Measurements from ENCODE around the gene PLXDC2. TPM values are rescaled to one million over a fixed set of nuclear protein-coding genes. Genes with fewer than 3 reads are reported as not detected.

Gene PLXDC2
- total RNA-seq, 2 donors from 2014 or later, result 19.5 to 26.4 TPM

- 48% methylated on average over 2 of the region's 2 CpGs; no CpG with 5 or more reads in 1 of the 2 experiments for WGBS, 2 experiments (ENCODE audit: insufficient coverage in 1 of 2, insufficient read length in 1 of 2)
- H3K4me1 Mint-ChIP-seq, result peaks cover 8% of the 10 kb centered on the region
- H3K4me3 ChIP-seq (ENCODE audit: low read length), result no peak overlapping the region
- H3K9ac ChIP-seq (ENCODE audit: extremely low read depth, low read length, poor library complexity, severe bottlenecking), result no peak overlapping the region
- DNase-seq, result no peak
- peaks cover 10% of the 10 kb centered on the region for H3K4me1 ChIP-seq (ENCODE audit: control insufficient read depth, insufficient read depth, low read length)
- no peaks in the 10 kb centered on the region for H3K9me3 Mint-ChIP-seq
- no peak overlapping the region for H3K4me3 Mint-ChIP-seq
- no peaks in the 10 kb centered on the region for H3K27me3 ChIP-seq (ENCODE audit: control insufficient read depth, insufficient read depth, low read length, poor library complexity, severe bottlenecking)
- H3K36me3 ChIP-seq (ENCODE audit: control insufficient read depth, insufficient read depth, low read length), result no peaks in the 10 kb centered on the region
- TF ChIP-seq, protein P1, sequence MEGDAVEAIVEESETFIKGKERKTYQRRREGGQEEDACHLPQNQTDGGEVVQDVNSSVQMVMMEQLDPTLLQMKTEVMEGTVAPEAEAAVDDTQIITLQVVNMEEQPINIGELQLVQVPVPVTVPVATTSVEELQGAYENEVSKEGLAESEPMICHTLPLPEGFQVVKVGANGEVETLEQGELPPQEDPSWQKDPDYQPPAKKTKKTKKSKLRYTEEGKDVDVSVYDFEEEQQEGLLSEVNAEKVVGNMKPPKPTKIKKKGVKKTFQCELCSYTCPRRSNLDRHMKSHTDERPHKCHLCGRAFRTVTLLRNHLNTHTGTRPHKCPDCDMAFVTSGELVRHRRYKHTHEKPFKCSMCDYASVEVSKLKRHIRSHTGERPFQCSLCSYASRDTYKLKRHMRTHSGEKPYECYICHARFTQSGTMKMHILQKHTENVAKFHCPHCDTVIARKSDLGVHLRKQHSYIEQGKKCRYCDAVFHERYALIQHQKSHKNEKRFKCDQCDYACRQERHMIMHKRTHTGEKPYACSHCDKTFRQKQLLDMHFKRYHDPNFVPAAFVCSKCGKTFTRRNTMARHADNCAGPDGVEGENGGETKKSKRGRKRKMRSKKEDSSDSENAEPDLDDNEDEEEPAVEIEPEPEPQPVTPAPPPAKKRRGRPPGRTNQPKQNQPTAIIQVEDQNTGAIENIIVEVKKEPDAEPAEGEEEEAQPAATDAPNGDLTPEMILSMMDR (conservative IDR thresholded peaks at IDR 0.05), result no peak
- no peaks in the 10 kb centered on the region for H3K27me3 Mint-ChIP-seq (ENCODE audit: insufficient read depth)
- H3K36me3 Mint-ChIP-seq (ENCODE audit: low read depth), result no peaks in the 10 kb centered on the region
- no peak overlapping the region for H3K27ac ChIP-seq (ENCODE audit: low read depth, low read length)
- no peaks in the 10 kb centered on the region for H3K9me3 ChIP-seq (ENCODE audit: control insufficient read depth, low read length)
- H3K27ac Mint-ChIP-seq, result no peak overlapping the region
These were observed 456.4 kb downstream of the PLXDC2 start for GRCh38 chr10:20272608-20273007.

DNA sequence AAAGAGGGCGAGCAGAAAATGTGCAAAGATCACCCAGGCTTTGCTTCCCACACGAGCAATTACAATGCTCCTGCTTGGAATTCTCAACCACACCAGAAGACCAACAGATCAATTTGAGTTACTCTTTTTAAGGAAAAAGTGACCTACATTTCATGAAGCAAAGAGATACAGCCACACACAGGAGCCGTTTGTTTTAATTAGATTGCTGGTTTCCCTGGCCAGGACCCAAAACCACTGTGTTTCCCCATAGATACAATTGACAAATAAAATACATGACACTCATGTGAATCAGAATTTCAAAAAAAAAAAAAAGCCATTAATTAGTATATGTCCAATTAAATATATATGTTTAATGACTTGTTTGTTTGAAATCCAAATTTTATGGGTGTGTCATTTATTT lies 458.3 kb downstream of the PLXDC2 start:
- Mint-ChIP-seq H3K27ac (no peak overlapping the region), H3K36me3 (ENCODE audit: low read depth) (no peaks in the 10 kb centered on the region)
- WGBS, 2 experiments (ENCODE audit: insufficient coverage in 1 of 2, insufficient read length in 1 of 2), result 95 to 100% methylated on average over 1 to 3 of the region's 3 CpGs

DNA sequence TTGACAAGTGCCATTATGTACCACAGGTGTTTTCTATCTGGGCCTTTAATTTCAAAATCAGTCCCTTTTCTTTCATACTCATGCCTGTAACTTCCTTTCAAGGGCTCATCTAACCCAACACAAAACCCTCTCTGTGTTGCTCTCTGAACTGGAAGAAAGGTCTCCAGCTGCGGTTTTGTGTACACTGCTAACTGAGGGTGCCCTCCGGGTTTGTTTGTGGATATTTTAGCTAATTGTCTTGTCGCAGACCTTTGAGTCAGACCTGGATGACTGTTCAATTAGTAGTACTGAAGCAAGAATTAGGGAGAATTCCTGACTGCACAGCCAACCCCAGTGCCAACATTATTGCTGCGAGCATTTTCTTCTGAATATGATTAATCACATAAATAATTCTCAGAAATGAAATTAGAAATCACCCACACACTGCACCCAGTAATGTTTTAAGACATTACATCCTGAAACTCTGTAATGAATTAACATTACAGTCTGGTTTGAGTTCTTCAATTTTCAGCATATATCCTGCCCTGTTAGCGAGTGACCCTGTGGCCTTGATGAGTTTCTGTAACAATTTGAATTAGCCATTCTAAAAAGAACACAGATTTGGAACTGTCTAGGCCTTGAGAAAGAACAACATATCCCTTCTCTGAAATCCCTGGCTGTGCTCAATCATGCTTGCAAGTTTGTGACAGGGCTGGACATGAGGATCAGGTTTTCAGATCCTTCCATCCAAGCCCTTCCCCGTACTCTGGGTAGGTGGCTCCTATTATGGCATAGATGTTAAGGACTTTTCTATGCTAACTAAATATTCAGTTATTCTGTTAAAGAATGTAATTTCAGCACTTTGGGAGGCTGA lies 460.1 kb downstream of the PLXDC2 start:
- peak overlapping the region; percentile 61 for H3K27ac ChIP-seq (ENCODE audit: low read depth, low read length)
- peaks cover 4% of the 10 kb centered on the region for H3K4me1 ChIP-seq (ENCODE audit: control insufficient read depth, insufficient read depth, low read length)
- 83 to 93% methylated on average over 5 to 6 of the region's 6 CpGs for WGBS, 2 experiments (ENCODE audit: insufficient coverage in 1 of 2, insufficient read length in 1 of 2)
- DNase-seq, result no peak
- no peak overlapping the region for H3K27ac Mint-ChIP-seq
- no peaks in the 10 kb centered on the region for H3K36me3 Mint-ChIP-seq (ENCODE audit: low read depth)
- no peak overlapping the region for H3K4me3 ChIP-seq (ENCODE audit: low read length)
- H3K36me3 ChIP-seq (ENCODE audit: control insufficient read depth, insufficient read depth, low read length), result no peaks in the 10 kb centered on the region
- no peak overlapping the region for H3K9ac ChIP-seq (ENCODE audit: extremely low read depth, low read length, poor library complexity, severe bottlenecking)
- H3K4me3 Mint-ChIP-seq, result no peak overlapping the region
- H3K9me3 Mint-ChIP-seq, result no peaks in the 10 kb centered on the region
- TF ChIP-seq, protein P1 (conservative IDR thresholded peaks at IDR 0.05), result no peak
- H3K27me3 Mint-ChIP-seq (ENCODE audit: insufficient read depth), result no peaks in the 10 kb centered on the region
- no peaks in the 10 kb centered on the region for H3K27me3 ChIP-seq (ENCODE audit: control insufficient read depth, insufficient read depth, low read length, poor library complexity, severe bottlenecking)
- no peaks in the 10 kb centered on the region for H3K9me3 ChIP-seq (ENCODE audit: control insufficient read depth, low read length)
- no peaks in the 10 kb centered on the region for H3K4me1 Mint-ChIP-seq

More for the DNA sequence above, 458.3 kb downstream of the PLXDC2 start:
- H3K4me3 Mint-ChIP-seq, result no peak overlapping the region
- H3K9ac ChIP-seq (ENCODE audit: extremely low read depth, low read length, poor library complexity, severe bottlenecking), result no peak overlapping the region
- no peaks in the 10 kb centered on the region for H3K9me3 Mint-ChIP-seq
- no peaks in the 10 kb centered on the region for H3K27me3 Mint-ChIP-seq (ENCODE audit: insufficient read depth)
- H3K9me3 ChIP-seq (ENCODE audit: control insufficient read depth, low read length), result no peaks in the 10 kb centered on the region
- no peaks in the 10 kb centered on the region for H3K4me1 Mint-ChIP-seq
- TF ChIP-seq, protein P1 (conservative IDR thresholded peaks at IDR 0.05), result no peak
- H3K27ac ChIP-seq (ENCODE audit: low read depth, low read length), result no peak overlapping the region
- H3K4me1 ChIP-seq (ENCODE audit: control insufficient read depth, insufficient read depth, low read length), result peaks cover 4% of the 10 kb centered on the region
- no peak overlapping the region for H3K4me3 ChIP-seq (ENCODE audit: low read length)
- H3K27me3 ChIP-seq (ENCODE audit: control insufficient read depth, insufficient read depth, low read length, poor library complexity, severe bottlenecking), result no peaks in the 10 kb centered on the region
- DNase-seq, result no peak
- no peaks in the 10 kb centered on the region for H3K36me3 ChIP-seq (ENCODE audit: control insufficient read depth, insufficient read depth, low read length)
